ENCODE results near the gene POTEI.
"Not testable (repeated sequence)": the region's sequence is repeated elsewhere in the genome, so short reads cannot be mapped to it uniquely, and the experiment has no call there.

Gene POTEI

DNA sequence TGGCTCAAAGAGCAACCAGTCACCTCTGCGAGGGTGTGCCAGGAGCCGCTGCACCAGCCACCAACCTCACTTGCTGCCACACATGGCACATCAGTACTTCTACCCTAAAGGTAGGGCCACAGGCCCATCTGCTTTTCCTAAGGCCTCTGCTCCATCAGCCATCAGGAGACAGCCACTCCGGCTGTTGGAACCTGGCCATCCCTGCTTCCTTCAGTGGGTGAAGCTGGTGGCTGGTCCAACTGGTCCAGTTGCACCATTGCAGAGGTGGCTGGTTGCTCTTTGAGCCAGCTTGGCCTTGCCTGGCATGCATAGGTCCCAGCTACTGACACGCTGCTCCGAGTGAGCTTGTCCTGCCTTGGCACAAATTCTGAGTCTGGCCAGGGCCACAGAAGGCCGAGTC is 53.7 kb downstream of the POTEI start:
- DNase-seq = not testable (repeated sequence)

DNA sequence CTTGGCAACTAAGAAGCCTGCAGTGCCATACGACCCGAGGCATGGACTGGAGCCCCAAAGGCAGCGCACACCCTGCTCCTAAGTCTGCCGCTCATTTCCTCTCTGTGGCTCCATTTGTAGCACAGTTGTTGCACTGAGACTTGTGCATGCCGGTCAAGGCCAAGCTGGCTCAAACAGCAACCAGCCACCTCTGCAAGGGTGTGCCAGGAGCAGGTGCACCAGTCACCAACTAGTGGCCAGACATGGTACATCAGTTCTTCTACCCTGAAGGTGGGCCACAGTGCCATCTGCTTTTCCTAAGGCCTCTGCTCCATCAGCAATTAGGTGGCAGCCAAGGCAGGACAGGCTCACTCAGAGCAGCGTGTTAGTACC is 54.4 kb downstream of the POTEI start:
- not testable (repeated sequence) for DNase-seq

DNA sequence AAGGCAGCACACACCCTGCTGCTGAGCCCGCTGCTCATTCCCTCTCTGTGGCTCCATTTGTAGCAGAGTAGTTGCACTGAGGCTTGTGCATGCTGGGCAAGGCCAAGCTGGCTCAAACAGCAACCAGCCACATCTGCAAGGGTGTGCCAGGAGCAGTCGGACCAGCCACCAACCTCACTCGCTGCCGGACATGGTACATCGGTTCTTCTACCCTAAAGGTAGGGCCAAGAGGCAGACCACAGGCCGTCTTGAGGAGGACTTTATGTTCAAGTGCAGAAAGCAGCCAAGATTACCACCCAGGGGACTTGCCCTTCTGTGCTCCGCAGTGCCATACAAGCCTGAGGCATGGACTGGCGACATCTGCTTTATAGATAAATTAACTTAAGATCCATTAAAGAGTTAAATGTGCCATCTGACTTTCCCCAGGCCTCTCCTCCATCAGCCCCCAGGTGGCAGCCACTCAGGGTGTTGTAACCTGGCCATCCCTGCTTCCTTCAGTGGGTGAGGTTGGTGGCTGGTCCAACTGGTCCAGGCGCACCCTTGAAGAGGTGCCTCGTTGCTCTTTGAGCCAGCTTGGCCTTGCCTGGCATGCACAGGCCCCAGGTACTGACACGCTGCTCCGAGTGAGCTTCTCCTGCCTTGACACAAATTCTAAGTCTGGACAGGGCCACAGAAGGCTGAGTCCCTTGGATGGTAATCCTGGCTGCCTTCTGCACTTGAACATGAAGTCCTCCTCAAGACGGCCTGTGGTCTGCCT is 55.0 kb downstream of the POTEI start:
- not testable (repeated sequence) for DNase-seq

DNA sequence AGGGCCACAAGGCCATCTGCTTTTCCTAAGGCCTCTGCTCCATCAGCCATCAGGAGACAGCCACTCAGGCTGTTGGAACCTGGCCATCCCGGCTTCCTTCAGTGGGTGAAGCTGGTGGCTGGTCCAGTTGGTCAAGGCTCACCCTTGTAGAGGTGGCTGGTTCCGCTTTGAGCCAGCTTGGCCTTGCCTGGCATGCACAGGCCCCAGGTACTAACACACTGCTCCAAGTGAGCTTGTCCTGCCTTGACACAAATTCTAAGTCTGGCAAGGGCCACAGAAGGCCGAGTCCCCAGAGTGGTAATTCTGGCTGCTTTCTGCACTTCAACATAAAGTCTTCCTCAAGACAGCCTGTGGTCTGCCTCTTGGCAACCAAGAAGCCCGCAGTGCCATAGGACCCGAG is 56.2 kb downstream of the POTEI start:
- not testable (repeated sequence) for DNase-seq

DNA sequence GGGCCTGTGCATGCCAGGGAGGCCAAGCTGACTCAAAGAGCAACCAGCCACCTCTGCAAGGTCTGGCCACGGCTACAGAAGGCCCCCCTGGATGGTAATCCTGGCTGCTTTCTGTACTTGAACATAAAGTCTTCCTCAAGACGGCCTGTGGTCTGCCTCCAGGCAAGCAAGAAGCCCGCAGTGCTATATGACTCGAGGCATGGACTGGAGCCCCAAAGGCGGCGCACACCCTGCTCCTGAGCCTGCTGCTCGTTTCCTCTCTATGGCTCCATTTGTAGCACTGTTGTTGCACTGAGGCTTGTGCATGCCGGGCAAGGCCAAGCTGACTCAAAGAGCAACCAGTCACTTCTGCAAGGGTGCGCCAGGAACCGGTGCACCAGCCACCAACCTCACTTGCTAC is 57.3 kb downstream of the POTEI start:
- not testable (repeated sequence) for DNase-seq

DNA sequence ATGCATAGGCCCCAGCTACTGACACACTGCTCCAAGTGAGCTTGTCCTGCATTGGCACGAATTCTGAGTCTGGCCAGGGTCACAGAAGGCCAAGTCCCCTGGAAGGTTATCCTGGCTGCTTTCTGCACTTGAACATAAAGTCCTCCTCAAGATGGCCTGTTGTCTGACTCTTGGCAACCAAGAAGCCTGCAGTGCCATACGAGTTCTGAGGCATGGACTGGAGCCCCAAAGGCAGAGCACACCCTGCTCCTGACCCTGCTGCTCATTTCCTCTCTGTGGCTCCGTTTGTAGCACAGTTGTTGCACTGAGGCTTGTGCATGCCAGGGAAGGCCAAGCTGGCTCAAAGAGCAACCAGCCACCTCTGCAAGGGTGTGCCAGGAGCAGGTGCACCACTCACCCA is 57.9 kb downstream of the POTEI start:
- DNase-seq = not testable (repeated sequence)

DNA sequence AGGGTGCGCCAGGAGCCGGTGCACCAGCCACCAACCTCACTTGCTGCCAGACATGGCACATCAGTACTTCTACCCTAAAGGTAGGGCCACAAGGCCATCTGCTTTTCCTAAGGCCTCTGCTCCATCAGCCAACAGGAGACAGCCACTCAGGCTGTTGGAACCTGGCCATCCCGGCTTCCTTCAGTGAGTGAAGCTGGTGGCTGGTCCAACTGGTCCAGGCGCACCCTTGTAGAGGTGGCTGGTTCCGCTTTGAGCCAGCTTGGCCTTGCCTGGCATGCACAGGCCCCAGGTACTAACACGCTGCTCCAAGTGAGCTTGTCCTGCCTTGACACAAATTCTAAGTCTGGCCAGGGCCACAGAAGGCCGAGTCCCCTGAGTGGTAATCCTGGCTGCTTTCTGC is 58.8 kb downstream of the POTEI start:
- DNase-seq = not testable (repeated sequence)

DNA sequence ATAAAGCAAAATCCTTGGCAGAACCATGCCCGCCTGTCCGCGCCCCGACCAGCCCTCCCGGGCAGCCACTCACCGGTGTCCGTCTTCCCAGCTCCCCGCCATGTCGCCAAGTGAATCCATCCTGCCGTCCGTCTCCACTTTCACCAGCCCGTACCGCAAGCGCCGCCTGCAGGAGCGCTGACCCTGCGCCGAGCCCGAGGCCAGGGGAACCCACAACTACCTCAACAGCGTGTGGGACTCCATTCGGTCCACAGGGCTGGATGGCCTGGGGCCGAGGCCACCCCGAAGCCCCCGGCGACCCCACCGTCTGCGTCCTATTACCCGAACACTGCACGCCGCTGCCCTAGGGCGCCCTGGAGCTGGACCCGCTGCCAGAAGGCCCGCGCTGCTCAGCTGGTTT is 81.5 kb downstream of the POTEI start:
- peak in 11 of 14 donors; percentile 4 to 58 (median 30) for DNase-seq

DNA sequence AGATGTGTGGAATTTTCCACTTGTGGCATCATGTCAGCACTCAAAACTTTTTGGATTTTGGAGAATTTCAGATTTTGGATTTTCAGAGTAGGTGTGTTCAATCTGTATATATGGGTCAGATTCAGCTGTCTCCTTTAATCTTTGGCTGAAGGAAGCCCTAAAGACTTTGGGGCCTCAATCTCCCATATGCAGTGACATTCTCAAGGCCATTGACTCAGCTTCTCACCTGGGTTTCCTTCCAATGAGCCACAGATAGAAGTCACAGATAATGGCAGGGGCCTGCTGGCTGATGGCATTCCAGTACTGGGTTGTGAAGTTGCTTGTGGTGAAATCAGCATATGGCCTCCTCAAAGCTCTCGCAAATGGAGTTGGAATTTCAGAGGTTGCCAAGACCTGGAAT is 90.3 kb downstream of the POTEI start:
- not testable (repeated sequence) for DNase-seq

DNA sequence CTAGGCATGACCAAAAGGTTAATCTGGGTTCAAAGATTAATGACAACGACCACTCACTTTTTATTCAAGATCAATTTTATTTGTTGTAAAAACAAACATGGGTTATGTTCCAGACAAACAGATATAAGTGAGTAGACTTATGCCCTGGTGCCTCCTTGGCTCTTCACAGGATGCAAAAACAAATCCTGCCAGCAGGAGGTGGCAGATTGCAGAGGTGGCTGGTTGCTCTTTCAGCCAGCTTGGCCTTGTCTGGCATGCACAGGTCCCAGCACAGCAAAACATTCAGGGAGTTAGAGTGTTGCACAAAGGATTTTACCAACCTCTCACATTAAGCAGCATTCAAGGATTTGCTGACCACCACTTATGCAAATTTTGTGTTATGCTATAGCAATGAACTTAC is 92.4 kb downstream of the POTEI start:
- DNase-seq = not testable (repeated sequence)
